GM12878 (cell line): Measurements from ENCODE around the gene CHMP6.

Experiments
- BRCA1 ChIP-seq: IDR thresholded peaks from 2 replicates; pipeline ENCODE4 v1.6.1; 2011; ENCODE audit warnings: low read depth, low read length, improper control_type of control experiment
- MEF2B ChIP-seq: fragments of 450-650 bp; IDR thresholded peaks from 2 replicates; pipeline ENCODE4 v1.6.1; 2018; ENCODE audit warnings: mild to moderate bottlenecking, moderate library complexity; ENCODE audit not compliant: partially characterized antibody, poor library complexity, severe bottlenecking
- REST ChIP-seq: IDR thresholded peaks from 2 replicates; pipeline ENCODE4 v1.6.1; 2012; ENCODE audit warnings: mild to moderate bottlenecking, low read depth, low read length
- ZZZ3 ChIP-seq: IDR thresholded peaks from 2 replicates; pipeline ENCODE4 v1.6.1; 2011; ENCODE audit warnings: low read depth; ENCODE audit not compliant: control insufficient read depth, insufficient read length

GRCh38 chr17:80953471-80954315, 37.9 kb upstream of the CHMP6 start:
- TF ChIP-seq ZZZ3 (no peak), BRCA1 (no peak), MEF2B (no peak), REST (no peak)
